MM.1S (cell line): ENCODE results near the gene ANKRD24.

Experiments used
- CTCF ChIP-seq: fragments of 300-600 bp; sonication (generic); IDR thresholded peaks from 2 replicates; pipeline ENCODE4 v1.5.1; 2016; ENCODE audit warnings: antibody characterized with exemption, low read length, mixed read lengths
- EZH2 ChIP-seq: fragments of 300-600 bp; sonication (generic); optimal IDR thresholded peaks from 2 replicates; pipeline ENCODE3; 2017; ENCODE audit warnings: low read depth, mild to moderate bottlenecking, antibody characterized with exemption, low read length, mixed read lengths
- EZH2phosphoT487 ChIP-seq: fragments of 300-600 bp; sonication (generic); IDR thresholded peaks from 2 replicates; pipeline ENCODE4 v1.6.1; 2018; ENCODE audit warnings: antibody characterized with exemption, low read length

GRCh38 chr19:4199699-4200293 is 17.3 kb downstream of the ANKRD24 start:
- TF ChIP-seq CTCF (peak; percentile 9; the same call in 1 of the 2 replicates), EZH2phosphoT487 (no peak), EZH2 (no peak)
